Measurements from ENCODE around the gene ARHGAP19. TPM values are rescaled to one million over a fixed set of nuclear protein-coding genes. Genes with fewer than 3 reads are reported as not detected.
A peak's percentile ranks its signal among the peaks of the same experiment; 100 is the strongest.

ARHGAP19 gene
- total and polyA plus RNA-seq, 3 experiments from 2014 or later: 8.9 to 26.5 (median 23.3) TPM

DNA sequence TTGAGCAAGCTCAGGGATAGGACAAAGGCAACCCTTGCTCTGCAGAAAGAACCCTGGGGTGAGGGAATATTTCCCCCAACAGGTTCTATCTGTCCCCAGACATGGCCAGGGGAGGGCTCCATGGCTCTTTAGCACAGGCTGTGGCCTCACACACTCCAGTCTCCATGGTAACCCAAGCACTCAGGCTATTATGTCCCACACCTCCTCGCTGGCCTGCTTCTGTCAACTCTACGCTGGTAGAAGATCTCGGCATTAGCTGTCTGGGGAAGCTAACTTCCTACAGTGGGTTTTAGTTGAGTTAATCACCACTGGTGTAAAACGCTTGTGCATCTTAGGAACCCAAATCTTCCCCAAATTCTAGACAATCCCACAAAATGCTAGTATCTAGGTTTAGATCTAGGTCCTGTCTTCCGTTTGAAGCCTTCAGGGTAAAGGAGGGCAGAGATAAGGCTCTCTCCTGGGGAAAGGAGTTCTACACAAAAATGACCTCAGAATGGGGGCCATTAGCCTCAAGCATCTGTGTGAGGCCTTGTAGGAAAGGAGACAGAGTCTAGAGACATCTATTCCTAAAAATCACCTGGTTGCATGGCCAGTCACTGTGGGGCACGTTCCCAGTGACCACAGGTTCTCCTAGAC, 70.0 kb downstream of the ARHGAP19 start:
- Histone ChIP-seq H3K36me3 (ENCODE audit: insufficient read depth, low read length) (no peaks in the 10 kb centered on the region), H3K9me3 (ENCODE audit: low read length) (no peaks in the 10 kb centered on the region), H3K4me3 (ENCODE audit: low read length) (no peak overlapping the region), H3K4me1 (ENCODE audit: insufficient read depth, low read length) (no peaks in the 10 kb centered on the region), H3K27me3 (ENCODE audit: insufficient read depth, low read length, poor library complexity, severe bottlenecking) (no peaks in the 10 kb centered on the region), H3K27ac (ENCODE audit: low read depth, low read length) (no peak overlapping the region)
- ChIA-PET POLR2A (no interaction called here), CTCF (interaction anchor here (5.3 kb wide), 1 partner anchor 12 kb away, joined by 33 read pairs; no protein-coding TSS in a partner anchor)
- peak overlapping the region in 1 of 8 donors; percentile 43 for H3K27ac Mint-ChIP-seq
- H3K4me1 Mint-ChIP-seq: peaks cover 4 to 11% (median 5%) of the 10 kb centered on the region in 3 donors
- H3K4me3 Mint-ChIP-seq: no peak overlapping the region
- DNase-seq: no peak
- no peaks in the 10 kb centered on the region for H3K27me3 Mint-ChIP-seq
- peaks cover 2 to 51% (median 25%) of the 10 kb centered on the region in 3 donors for H3K36me3 Mint-ChIP-seq
- no peaks in the 10 kb centered on the region for H3K9me3 Mint-ChIP-seq

- no peaks in the 10 kb centered on the region for H3K9me3 ChIP-seq (ENCODE audit: low read length)
- POLR2A ChIA-PET: no interaction called here
Measured at GRCh38 chr10:97220355-97220754, 72.1 kb downstream of the ARHGAP19 start.

GRCh38 chr10:97217299-97217698, 75.1 kb downstream of the ARHGAP19 start:
- peaks cover 3 to 5% (median 4%) of the 10 kb centered on the region in 3 donors for H3K4me1 Mint-ChIP-seq
- peak overlapping the region in 1 of 8 donors; percentile 18 for H3K27ac Mint-ChIP-seq
- no peaks in the 10 kb centered on the region for H3K9me3 Mint-ChIP-seq
- H3K27me3 Mint-ChIP-seq: no peaks in the 10 kb centered on the region
- Histone ChIP-seq H3K27me3 (ENCODE audit: insufficient read depth, low read length, poor library complexity, severe bottlenecking) (no peaks in the 10 kb centered on the region), H3K9me3 (ENCODE audit: low read length) (no peaks in the 10 kb centered on the region), H3K4me1 (ENCODE audit: insufficient read depth, low read length) (no peaks in the 10 kb centered on the region), H3K27ac (ENCODE audit: low read depth, low read length) (no peak overlapping the region), H3K4me3 (ENCODE audit: low read length) (no peak overlapping the region), H3K36me3 (ENCODE audit: insufficient read depth, low read length) (no peaks in the 10 kb centered on the region)
- CTCF ChIA-PET: interaction anchor here (0.6 to 5.3 kb wide), 4 partner anchors 7 to 180 kb away, joined by 3 to 33 read pairs (median 6); no protein-coding TSS in a partner anchor
- no peak overlapping the region for H3K4me3 Mint-ChIP-seq
- POLR2A ChIA-PET: no interaction called here
- DNase-seq: no peak
- peaks cover 2 to 13% (median 6%) of the 10 kb centered on the region in 3 donors for H3K36me3 Mint-ChIP-seq

More at GRCh38 chr10:97220355-97220754, 72.1 kb downstream of the ARHGAP19 start:
- H3K4me1 Mint-ChIP-seq: peaks cover 4 to 11% (median 5%) of the 10 kb centered on the region in 3 donors
- H3K36me3 Mint-ChIP-seq: peaks cover 2 to 31% (median 19%) of the 10 kb centered on the region in 3 donors
- peak overlapping the region in 2 of 8 donors; percentile 27 to 90 for H3K27ac Mint-ChIP-seq
- H3K4me3 Mint-ChIP-seq: no peak overlapping the region
- H3K4me1 ChIP-seq (ENCODE audit: insufficient read depth, low read length): no peaks in the 10 kb centered on the region
- H3K4me3 ChIP-seq (ENCODE audit: low read length): no peak overlapping the region
- H3K27me3 Mint-ChIP-seq: no peaks in the 10 kb centered on the region
- no peak overlapping the region for H3K27ac ChIP-seq (ENCODE audit: low read depth, low read length)
- no peaks in the 10 kb centered on the region for H3K27me3 ChIP-seq (ENCODE audit: insufficient read depth, low read length, poor library complexity, severe bottlenecking)
- H3K9me3 Mint-ChIP-seq: no peaks in the 10 kb centered on the region
- CTCF ChIA-PET: interaction anchor here (1.5 to 5.3 kb wide), 3 partner anchors 10 to 147 kb away, joined by 3 to 33 read pairs (median 5); no protein-coding TSS in a partner anchor
- no peak for DNase-seq
- no peaks in the 10 kb centered on the region for H3K36me3 ChIP-seq (ENCODE audit: insufficient read depth, low read length)

DNA sequence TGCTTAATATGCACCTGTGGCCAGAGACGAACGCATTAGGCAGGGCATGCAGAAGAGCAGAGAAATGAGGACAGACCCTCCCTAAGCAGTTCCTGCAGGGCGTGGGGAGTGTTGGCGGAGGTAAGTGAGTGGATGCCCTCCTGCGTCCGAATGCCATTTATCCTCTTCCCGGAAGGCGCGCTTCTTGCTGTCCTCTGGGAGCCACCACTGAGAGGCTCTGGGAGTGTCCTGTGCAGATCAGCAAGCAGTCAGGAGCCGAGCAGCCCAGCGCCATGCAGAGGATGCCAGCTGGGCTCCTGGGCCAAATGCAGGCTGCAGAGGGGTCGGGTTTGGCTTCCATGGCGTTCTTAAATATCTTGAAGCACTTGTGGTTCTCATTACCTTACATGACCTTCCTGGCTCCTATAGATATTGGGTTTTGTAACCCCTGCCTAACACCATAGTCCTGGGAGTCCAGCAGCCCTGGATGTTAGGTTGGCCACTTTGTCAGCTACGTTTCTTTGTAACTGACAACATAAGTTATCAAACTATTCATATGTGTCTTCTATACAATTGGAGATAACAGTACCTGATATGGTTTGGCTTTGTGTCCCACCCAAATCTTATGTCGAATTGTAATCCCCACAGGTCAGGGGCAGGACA, 76.7 kb downstream of the ARHGAP19 start:
- Histone ChIP-seq H3K27me3 (ENCODE audit: insufficient read depth, low read length, poor library complexity, severe bottlenecking) (no peaks in the 10 kb centered on the region), H3K9me3 (ENCODE audit: low read length) (no peaks in the 10 kb centered on the region), H3K27ac (ENCODE audit: low read depth, low read length) (no peak overlapping the region), H3K4me3 (ENCODE audit: low read length) (no peak overlapping the region), H3K4me1 (ENCODE audit: insufficient read depth, low read length) (no peaks in the 10 kb centered on the region), H3K36me3 (ENCODE audit: insufficient read depth, low read length) (no peaks in the 10 kb centered on the region)
- H3K27me3 Mint-ChIP-seq: no peaks in the 10 kb centered on the region
- DNase-seq: no peak
- no peak overlapping the region for H3K27ac Mint-ChIP-seq
- CTCF ChIA-PET: interaction anchor here (2.9 kb wide), 1 partner anchor 19 kb away, joined by 8 read pairs; no protein-coding TSS in a partner anchor
- no peaks in the 10 kb centered on the region for H3K9me3 Mint-ChIP-seq
- H3K4me3 Mint-ChIP-seq: no peak overlapping the region
- POLR2A ChIA-PET: no interaction called here
- H3K4me1 Mint-ChIP-seq: peaks cover 3 to 5% (median 4%) of the 10 kb centered on the region in 3 donors
- peaks cover 2 to 6% (median 5%) of the 10 kb centered on the region in 3 donors for H3K36me3 Mint-ChIP-seq

DNA sequence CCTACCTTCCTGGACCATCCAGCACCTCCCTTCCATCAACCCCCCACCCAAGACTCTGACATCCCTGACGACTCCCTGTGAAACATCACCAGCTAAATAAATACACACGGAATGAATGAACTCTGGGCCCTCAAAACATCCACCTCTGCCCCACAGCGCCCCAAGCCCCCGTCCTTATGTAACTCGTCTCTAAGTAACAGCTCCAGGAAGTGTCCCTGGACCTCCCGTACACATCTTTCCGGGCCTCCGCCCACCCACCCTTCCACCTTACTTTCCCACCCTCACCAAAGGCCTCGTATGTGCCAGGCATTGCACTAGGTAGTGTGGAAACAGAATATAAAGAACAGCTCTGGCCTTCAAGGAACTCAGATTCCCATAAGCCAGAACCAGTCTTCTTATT, 79.0 kb downstream of the ARHGAP19 start:
- no peaks in the 10 kb centered on the region for H3K4me1 ChIP-seq (ENCODE audit: insufficient read depth, low read length)
- Mint-ChIP-seq H3K4me3 (no peak overlapping the region), H3K27ac (peak overlapping the region in 1 of 8 donors; percentile 30), H3K27me3 (no peaks in the 10 kb centered on the region), H3K36me3 (peaks cover 0 to 1% (median 0%) of the 10 kb centered on the region in 3 donors), H3K9me3 (no peaks in the 10 kb centered on the region), H3K4me1 (peaks cover 2 to 5% (median 4%) of the 10 kb centered on the region in 3 donors)
- H3K4me3 ChIP-seq (ENCODE audit: low read length): no peak overlapping the region
- no peak overlapping the region for H3K27ac ChIP-seq (ENCODE audit: low read depth, low read length)
- H3K36me3 ChIP-seq (ENCODE audit: insufficient read depth, low read length): no peaks in the 10 kb centered on the region
- POLR2A ChIA-PET: no interaction called here
- CTCF ChIA-PET: interaction anchor here (2.9 to 12.5 kb wide), 3 partner anchors 6 to 139 kb away, joined by 8 to 209 read pairs (median 33); no protein-coding TSS in a partner anchor
- H3K27me3 ChIP-seq (ENCODE audit: insufficient read depth, low read length, poor library complexity, severe bottlenecking): no peaks in the 10 kb centered on the region
- H3K9me3 ChIP-seq (ENCODE audit: low read length): no peaks in the 10 kb centered on the region
- no peak for DNase-seq

DNA sequence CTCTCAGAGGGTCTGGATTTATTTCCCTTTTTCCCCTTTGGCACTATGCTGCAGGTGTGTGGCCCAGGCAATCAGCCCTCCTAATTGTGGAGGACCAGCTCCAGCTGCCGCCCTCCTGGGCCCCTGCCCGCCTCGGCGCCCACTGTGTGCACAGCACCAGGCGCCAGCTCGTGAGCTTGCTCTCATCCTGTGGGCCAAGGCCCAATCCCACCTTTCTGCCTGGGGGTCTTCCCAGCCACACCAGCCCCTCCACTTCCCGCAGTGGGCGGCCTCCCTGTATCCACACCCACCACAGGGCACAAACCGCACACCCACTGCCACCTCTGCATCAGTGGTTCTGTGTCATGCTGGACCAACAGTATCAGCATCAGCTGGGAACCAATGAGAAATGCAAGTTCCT, 81.2 kb downstream of the ARHGAP19 start:
- Mint-ChIP-seq H3K4me1 (no peaks in the 10 kb centered on the region), H3K27ac (no peak overlapping the region), H3K9me3 (no peaks in the 10 kb centered on the region), H3K4me3 (no peak overlapping the region), H3K36me3 (peaks cover 0 to 1% (median 0%) of the 10 kb centered on the region in 3 donors), H3K27me3 (peaks cover 0 to 2% of the 10 kb centered on the region in 2 donors)
- POLR2A ChIA-PET: no interaction called here
- Histone ChIP-seq H3K36me3 (ENCODE audit: insufficient read depth, low read length) (no peaks in the 10 kb centered on the region), H3K4me3 (ENCODE audit: low read length) (no peak overlapping the region), H3K27me3 (ENCODE audit: insufficient read depth, low read length, poor library complexity, severe bottlenecking) (no peaks in the 10 kb centered on the region), H3K27ac (ENCODE audit: low read depth, low read length) (no peak overlapping the region), H3K4me1 (ENCODE audit: insufficient read depth, low read length) (no peaks in the 10 kb centered on the region), H3K9me3 (ENCODE audit: low read length) (no peaks in the 10 kb centered on the region)
- DNase-seq: no peak
- CTCF ChIA-PET: interaction anchor here (0.9 to 12.5 kb wide), 26 partner anchors 8 to 641 kb away, joined by 3 to 209 read pairs (median 6); no protein-coding TSS in a partner anchor

- Mint-ChIP-seq H3K36me3 (peaks cover 0 to 1% (median 0%) of the 10 kb centered on the region in 3 donors), H3K4me1 (no peaks in the 10 kb centered on the region), H3K9me3 (no peaks in the 10 kb centered on the region), H3K4me3 (no peak overlapping the region), H3K27ac (no peak overlapping the region), H3K27me3 (peaks cover 0 to 2% of the 10 kb centered on the region in 2 donors)
- no peaks in the 10 kb centered on the region for H3K4me1 ChIP-seq (ENCODE audit: insufficient read depth, low read length)
- no peaks in the 10 kb centered on the region for H3K36me3 ChIP-seq (ENCODE audit: insufficient read depth, low read length)
- H3K9me3 ChIP-seq (ENCODE audit: low read length): no peaks in the 10 kb centered on the region
- DNase-seq: peak; percentile 48 to 72 (median 53)
- CTCF ChIA-PET: interaction anchor here (0.7 to 12.5 kb wide), 33 partner anchors 9 to 641 kb away, joined by 3 to 209 read pairs (median 4); no protein-coding TSS in a partner anchor
- H3K27ac ChIP-seq (ENCODE audit: low read depth, low read length): no peak overlapping the region
- no peaks in the 10 kb centered on the region for H3K27me3 ChIP-seq (ENCODE audit: insufficient read depth, low read length, poor library complexity, severe bottlenecking)
- no peak overlapping the region for H3K4me3 ChIP-seq (ENCODE audit: low read length)
- POLR2A ChIA-PET: no interaction called here
Measured at GRCh38 chr10:97210543-97210960, 81.9 kb downstream of the ARHGAP19 start.

All from CD8-positive, alpha-beta memory T cell (primary cell).